Measurements from ENCODE around the gene SPATA9. TPM values are rescaled to one million over a fixed set of nuclear protein-coding genes. Genes with fewer than 3 reads are reported as not detected.

The SPATA9 gene
- total RNA-seq, 6 donors from 2014 or later = 0.23 TPM; not detected in 5

- Histone ChIP-seq H3K27me3 (no peaks in the 10 kb centered on the region), H3K4me1 (no peaks in the 10 kb centered on the region), H3K4me3 (no peak overlapping the region), H3K9me3 (no peaks in the 10 kb centered on the region), H3K36me3 (no peaks in the 10 kb centered on the region), H3K27ac (no peak overlapping the region)
- no peak for ATAC-seq (ENCODE audit: low FRiP score in 2 of 2)
- no peak for TF ChIP-seq CTCF (IDR thresholded peaks at IDR 0.05)
- no peak for TF ChIP-seq POLR2AphosphoS5 (IDR thresholded peaks at IDR 0.05)
- DNase-seq = no peak
These were observed 7.5 kb upstream of the SPATA9 start for GRCh38 chr5:95690333-95690732.

GRCh38 chr5:95689680-95690079 is 6.9 kb upstream of the SPATA9 start:
- no peak for TF ChIP-seq POLR2A (IDR thresholded peaks at IDR 0.05)
- ATAC-seq (ENCODE audit: low FRiP score in 2 of 2) (no peak), DNase-seq (no peak)
- H3K9me3 ChIP-seq = no peaks in the 10 kb centered on the region
- no peaks in the 10 kb centered on the region for H3K4me1 ChIP-seq
- H3K36me3 ChIP-seq = no peaks in the 10 kb centered on the region
- no peak overlapping the region for H3K27ac ChIP-seq
- H3K4me3 ChIP-seq = no peak overlapping the region
- no peaks in the 10 kb centered on the region for H3K27me3 ChIP-seq
- 91 to 95% methylated on average over 1 of the region's 1 CpG for WGBS, 2 donors

DNA sequence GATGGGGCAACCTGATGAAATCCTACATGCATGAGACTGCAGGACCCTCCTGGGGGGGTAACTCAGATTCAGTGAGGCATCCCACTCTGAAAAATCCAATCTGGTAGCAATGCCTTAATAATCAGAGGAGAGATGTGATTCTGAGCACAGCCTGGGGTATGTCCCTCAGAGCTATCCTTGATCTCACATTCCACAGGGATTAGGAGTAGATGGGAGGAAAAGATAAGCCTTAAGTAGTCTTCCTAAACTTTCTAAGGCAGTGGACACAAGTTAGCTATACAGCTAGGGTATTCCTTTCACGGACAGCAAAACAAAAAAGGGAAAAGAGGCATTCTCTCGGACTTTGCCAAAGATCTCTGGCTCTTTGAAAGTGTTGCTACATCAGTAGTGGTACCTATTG is 3.9 kb upstream of the SPATA9 start:
- Histone ChIP-seq H3K4me3 (no peak overlapping the region), H3K27ac (no peak overlapping the region), H3K9me3 (no peaks in the 10 kb centered on the region), H3K36me3 (no peaks in the 10 kb centered on the region), H3K27me3 (no peaks in the 10 kb centered on the region), H3K4me1 (no peaks in the 10 kb centered on the region)
- DNase-seq (no peak), ATAC-seq (ENCODE audit: low FRiP score in 2 of 2) (no peak)
- 67 to 75% methylated on average over 2 of the region's 2 CpGs for WGBS, 2 donors
- TF ChIP-seq CTCF (IDR thresholded peaks at IDR 0.05) = no peak
- no peak for TF ChIP-seq EP300 (IDR thresholded peaks at IDR 0.05)
- TF ChIP-seq POLR2AphosphoS5 (IDR thresholded peaks at IDR 0.05) = no peak
- TF ChIP-seq POLR2A (IDR thresholded peaks at IDR 0.05) = no peak

DNA sequence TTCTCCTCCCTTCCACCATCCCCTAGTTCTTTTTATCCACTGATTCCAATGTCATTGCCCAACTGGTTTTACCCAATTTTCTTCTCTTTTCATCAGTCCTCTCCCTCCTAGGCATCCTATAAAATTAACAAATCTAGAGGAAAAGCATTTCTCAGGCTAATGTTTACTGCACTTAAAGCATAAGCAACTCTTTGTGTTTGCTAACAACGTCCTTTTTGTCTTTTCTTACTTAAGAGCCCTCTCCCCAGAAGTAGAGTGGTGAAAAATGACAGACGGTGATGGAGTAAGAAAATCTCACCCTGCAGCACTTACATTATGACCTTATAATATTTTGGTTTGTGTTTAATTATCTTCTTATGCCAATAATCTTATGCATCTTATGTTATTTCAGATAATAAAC is 1.6 kb upstream of the SPATA9 start:
- TF ChIP-seq POLR2A (IDR thresholded peaks at IDR 0.05) (no peak), EP300 (IDR thresholded peaks at IDR 0.05) (no peak), POLR2AphosphoS5 (IDR thresholded peaks at IDR 0.05) (no peak), CTCF (IDR thresholded peaks at IDR 0.05) (no peak)
- ATAC-seq (ENCODE audit: low FRiP score in 2 of 2) = no peak

DNA sequence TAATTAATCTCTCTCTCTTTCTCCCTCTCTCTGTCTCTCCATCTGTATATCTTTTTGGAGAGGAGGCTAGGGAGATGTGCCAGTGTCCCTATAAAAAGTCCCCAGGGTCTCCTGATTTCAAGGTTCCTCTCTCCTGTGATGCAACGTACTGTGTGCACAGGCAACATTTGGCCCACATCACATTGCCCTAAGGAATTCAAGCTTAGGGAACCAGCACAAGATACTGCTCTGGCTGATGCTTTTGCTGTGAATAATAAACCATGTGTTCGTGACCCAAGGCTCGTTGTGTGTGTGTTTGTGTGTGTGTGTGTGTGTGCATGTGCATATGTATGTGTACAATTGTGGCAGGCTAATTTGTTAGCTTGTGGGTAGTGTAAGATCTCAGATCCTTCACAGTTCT is 9.7 kb downstream of the SPATA9 start:
- H3K27ac ChIP-seq = no peak overlapping the region
- 72 to 80% methylated on average over 3 of the region's 3 CpGs for WGBS, 2 donors
- DNase-seq (no peak), ATAC-seq (ENCODE audit: low FRiP score in 2 of 2) (no peak)
- no peaks in the 10 kb centered on the region for H3K9me3 ChIP-seq
- no peaks in the 10 kb centered on the region for H3K4me1 ChIP-seq
- H3K27me3 ChIP-seq = no peaks in the 10 kb centered on the region
- no peaks in the 10 kb centered on the region for H3K36me3 ChIP-seq
- no peak overlapping the region for H3K4me3 ChIP-seq
- TF ChIP-seq CTCF (IDR thresholded peaks at IDR 0.05) = no peak
- TF ChIP-seq POLR2A (IDR thresholded peaks at IDR 0.05) = no peak
- no peak for TF ChIP-seq EP300 (IDR thresholded peaks at IDR 0.05)
- no peak for TF ChIP-seq POLR2AphosphoS5 (IDR thresholded peaks at IDR 0.05)

More for the DNA sequence above, 1.6 kb upstream of the SPATA9 start:
- no peaks in the 10 kb centered on the region for H3K4me1 ChIP-seq
- H3K27ac ChIP-seq = no peak overlapping the region
- H3K27me3 ChIP-seq = no peaks in the 10 kb centered on the region
- no peak overlapping the region for H3K4me3 ChIP-seq
- H3K9me3 ChIP-seq = no peaks in the 10 kb centered on the region
- H3K36me3 ChIP-seq = no peaks in the 10 kb centered on the region
- WGBS, 2 donors = 81 to 86% methylated on average over 2 of the region's 2 CpGs
- no peak for DNase-seq

Measured in upper lobe of left lung (tissue), 6 donors.